HCT116 (cell line): ENCODE measurements around the gene ZDHHC3.

Experiments used
- CTCF ChIP-seq, 3 experiments: fragments of 200-600 bp in 1 of 3; sonication (generic) in 1 of 3; IDR thresholded peaks in 2 of 3; conservative IDR thresholded peaks in 1 of 3; 2 replicates each; pipeline ENCODE4 v1.5.1; 2012 to 2017; ENCODE audit warnings: low read depth in 2 of 3, low read length in 2 of 3, antibody characterized with exemption in 1 of 3, borderline replicate concordance in 1 of 3, control low read depth in 1 of 3, mild to moderate bottlenecking in 1 of 3, mixed read lengths in 1 of 3, mixed run types in 1 of 3, moderate library complexity in 1 of 3; ENCODE audit not compliant: insufficient read depth in 1 of 3
- EZH2 ChIP-seq: fragments of 200-600 bp; sonication (generic); IDR thresholded peaks from 2 replicates; pipeline ENCODE4 v1.6.1; 2017; ENCODE audit warnings: antibody characterized with exemption, mixed run types
- POLR2A ChIP-seq: IDR thresholded peaks from 2 replicates; pipeline ENCODE4 v1.7.0; 2011; ENCODE audit warnings: borderline replicate concordance; ENCODE audit not compliant: insufficient read depth, insufficient read length; ENCODE audit errors: extremely low read depth
- POLR2AphosphoS5 ChIP-seq: IDR thresholded peaks from 2 replicates; pipeline ENCODE4 v1.6.1; 2011; ENCODE audit warnings: mild to moderate bottlenecking, low read depth, low read length, moderate library complexity
- ZBTB33 ChIP-seq: IDR thresholded peaks from 2 replicates; pipeline ENCODE4 v1.6.1; 2011; ENCODE audit warnings: mild to moderate bottlenecking, low read length, moderate library complexity; ENCODE audit not compliant: insufficient replicate concordance; ENCODE audit errors: extremely low read depth
- ZFX ChIP-seq: fragments of 450-650 bp; IDR thresholded peaks from 2 replicates; pipeline ENCODE4 v1.6.1; 2017

- TF ChIP-seq CTCF (IDR thresholded peaks at IDR 0.05 in 2 of 3, conservative IDR thresholded peaks at IDR 0.05 in 1 of 3; ENCODE audit: borderline replicate concordance in 1 of 3, insufficient read depth in 1 of 3, low read depth in 2 of 3, low read length in 2 of 3) (no peak), POLR2AphosphoS5 (no peak), ZFX (no peak), EZH2 (no peak), POLR2A (no peak), ZBTB33 (no peak)
These were observed 6.8 kb upstream of the ZDHHC3 start for GRCh38 chr3:44982817-44983216.
